ENCODE results near the gene MDFIC2. TPM values are rescaled to one million over a fixed set of nuclear protein-coding genes. Genes with fewer than 3 reads are reported as not detected.

MDFIC2 gene
- total and polyA plus RNA-seq, 2 of the 13 experiments (the other 11 are each of a cell fraction or from before 2014, with no cell fraction given): not detected

DNA sequence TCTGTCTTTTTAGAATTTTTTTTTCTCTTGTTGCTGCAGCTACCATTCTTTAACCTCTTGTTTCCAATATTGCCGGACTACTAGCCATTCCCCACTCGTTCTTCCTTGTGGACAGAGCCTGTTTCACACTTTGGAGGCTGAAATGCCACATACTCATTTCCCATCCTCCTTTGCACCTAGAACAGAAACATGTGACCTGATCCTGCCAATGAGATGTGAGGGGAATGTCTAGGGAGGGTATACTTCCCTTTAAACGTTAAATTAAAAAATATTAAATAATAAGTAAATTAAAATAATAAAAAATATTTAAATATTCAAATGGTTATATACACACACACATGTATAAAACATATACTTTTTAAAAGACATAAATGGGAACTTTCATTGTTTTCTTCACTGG is 20.6 kb upstream of the MDFIC2 start (continued):
- TF ChIP-seq, protein P1, sequence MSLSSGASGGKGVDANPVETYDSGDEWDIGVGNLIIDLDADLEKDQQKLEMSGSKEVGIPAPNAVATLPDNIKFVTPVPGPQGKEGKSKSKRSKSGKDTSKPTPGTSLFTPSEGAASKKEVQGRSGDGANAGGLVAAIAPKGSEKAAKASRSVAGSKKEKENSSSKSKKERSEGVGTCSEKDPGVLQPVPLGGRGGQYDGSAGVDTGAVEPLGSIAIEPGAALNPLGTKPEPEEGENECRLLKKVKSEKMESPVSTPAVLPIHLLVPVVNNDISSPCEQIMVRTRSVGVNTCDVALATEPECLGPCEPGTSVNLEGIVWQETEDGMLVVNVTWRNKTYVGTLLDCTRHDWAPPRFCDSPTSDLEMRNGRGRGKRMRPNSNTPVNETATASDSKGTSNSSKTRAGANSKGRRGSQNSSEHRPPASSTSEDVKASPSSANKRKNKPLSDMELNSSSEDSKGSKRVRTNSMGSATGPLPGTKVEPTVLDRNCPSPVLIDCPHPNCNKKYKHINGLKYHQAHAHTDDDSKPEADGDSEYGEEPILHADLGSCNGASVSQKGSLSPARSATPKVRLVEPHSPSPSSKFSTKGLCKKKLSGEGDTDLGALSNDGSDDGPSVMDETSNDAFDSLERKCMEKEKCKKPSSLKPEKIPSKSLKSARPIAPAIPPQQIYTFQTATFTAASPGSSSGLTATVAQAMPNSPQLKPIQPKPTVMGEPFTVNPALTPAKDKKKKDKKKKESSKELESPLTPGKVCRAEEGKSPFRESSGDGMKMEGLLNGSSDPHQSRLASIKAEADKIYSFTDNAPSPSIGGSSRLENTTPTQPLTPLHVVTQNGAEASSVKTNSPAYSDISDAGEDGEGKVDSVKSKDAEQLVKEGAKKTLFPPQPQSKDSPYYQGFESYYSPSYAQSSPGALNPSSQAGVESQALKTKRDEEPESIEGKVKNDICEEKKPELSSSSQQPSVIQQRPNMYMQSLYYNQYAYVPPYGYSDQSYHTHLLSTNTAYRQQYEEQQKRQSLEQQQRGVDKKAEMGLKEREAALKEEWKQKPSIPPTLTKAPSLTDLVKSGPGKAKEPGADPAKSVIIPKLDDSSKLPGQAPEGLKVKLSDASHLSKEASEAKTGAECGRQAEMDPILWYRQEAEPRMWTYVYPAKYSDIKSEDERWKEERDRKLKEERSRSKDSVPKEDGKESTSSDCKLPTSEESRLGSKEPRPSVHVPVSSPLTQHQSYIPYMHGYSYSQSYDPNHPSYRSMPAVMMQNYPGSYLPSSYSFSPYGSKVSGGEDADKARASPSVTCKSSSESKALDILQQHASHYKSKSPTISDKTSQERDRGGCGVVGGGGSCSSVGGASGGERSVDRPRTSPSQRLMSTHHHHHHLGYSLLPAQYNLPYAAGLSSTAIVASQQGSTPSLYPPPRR (CRISPR knock-in tag; IDR thresholded peaks at IDR 0.05; ENCODE audit: borderline replicate concordance): no peak
- TF ChIP-seq ZNF251 (CRISPR knock-in tag; IDR thresholded peaks at IDR 0.05): no peak
- TF ChIP-seq KAT2B (IDR thresholded peaks at IDR 0.05; ENCODE audit: borderline replicate concordance, low read depth, low read length): no peak
- no peak for TF ChIP-seq RFX1 (IDR thresholded peaks at IDR 0.05)
- no peak for TF ChIP-seq ZSCAN21 (CRISPR knock-in tag; IDR thresholded peaks at IDR 0.05; ENCODE audit: borderline replicate concordance)
- no peak for TF ChIP-seq ZNF766 (CRISPR knock-in tag; IDR thresholded peaks at IDR 0.05; ENCODE audit: borderline replicate concordance)
- TF ChIP-seq, protein P2, sequence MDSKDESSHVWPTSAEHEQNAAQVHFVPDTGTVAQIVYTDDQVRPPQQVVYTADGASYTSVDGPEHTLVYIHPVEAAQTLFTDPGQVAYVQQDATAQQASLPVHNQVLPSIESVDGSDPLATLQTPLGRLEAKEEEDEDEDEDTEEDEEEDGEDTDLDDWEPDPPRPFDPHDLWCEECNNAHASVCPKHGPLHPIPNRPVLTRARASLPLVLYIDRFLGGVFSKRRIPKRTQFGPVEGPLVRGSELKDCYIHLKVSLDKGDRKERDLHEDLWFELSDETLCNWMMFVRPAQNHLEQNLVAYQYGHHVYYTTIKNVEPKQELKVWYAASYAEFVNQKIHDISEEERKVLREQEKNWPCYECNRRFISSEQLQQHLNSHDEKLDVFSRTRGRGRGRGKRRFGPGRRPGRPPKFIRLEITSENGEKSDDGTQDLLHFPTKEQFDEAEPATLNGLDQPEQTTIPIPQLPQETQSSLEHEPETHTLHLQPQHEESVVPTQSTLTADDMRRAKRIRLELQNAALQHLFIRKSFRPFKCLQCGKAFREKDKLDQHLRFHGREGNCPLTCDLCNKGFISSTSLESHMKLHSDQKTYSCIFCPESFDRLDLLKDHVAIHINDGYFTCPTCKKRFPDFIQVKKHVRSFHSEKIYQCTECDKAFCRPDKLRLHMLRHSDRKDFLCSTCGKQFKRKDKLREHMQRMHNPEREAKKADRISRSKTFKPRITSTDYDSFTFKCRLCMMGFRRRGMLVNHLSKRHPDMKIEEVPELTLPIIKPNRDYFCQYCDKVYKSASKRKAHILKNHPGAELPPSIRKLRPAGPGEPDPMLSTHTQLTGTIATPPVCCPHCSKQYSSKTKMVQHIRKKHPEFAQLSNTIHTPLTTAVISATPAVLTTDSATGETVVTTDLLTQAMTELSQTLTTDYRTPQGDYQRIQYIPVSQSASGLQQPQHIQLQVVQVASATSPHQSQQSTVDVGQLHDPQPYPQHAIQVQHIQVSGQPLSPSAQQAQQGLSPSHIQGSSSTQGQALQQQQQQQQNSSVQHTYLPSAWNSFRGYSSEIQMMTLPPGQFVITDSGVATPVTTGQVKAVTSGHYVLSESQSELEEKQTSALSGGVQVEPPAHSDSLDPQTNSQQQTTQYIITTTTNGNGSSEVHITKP (CRISPR knock-in tag; IDR thresholded peaks at IDR 0.05; ENCODE audit: low read depth): no peak
